Measurements from ENCODE around the gene AGPAT2.

Gene AGPAT2

DNA sequence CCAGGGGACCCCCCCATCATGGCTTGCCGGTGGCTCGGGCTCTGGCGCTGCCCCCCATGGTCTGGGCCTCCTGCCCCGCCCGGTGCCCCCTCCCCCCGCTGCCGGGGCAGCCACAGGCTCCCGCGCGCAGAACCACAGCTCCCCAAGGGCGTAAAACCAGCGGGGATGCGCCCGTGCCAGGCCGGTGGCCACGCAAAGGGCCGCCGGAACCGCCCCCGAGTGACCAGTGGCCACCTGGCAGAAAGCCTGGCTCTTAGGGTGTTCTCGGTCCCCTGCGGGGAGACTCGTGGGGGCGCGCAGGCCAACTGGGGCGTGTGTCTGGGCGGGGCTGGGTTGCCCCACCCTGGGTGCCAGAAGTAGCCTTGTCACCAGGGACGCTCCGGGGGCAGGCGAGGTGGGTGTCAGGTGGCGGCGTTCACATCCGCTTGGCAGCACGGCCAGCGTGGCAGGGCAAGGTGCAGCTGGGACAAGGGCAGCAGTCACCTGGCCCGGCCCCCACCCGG lies 515 bp upstream of the AGPAT2 start:
- no peak for DNase-seq

DNA sequence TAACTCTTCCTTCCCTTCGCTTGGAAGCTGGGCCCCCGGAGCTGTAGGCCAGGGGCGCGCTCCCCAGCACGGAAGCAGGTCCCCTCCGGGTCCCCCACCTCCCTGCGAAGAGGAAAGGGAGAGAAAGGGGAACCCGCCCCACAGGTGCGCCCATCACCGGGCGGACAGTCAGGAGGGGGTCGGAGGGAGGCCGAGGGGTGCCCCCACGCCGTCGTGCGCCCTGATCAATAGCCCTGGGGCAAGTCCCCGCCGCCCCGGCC lies 793 bp downstream of the AGPAT2 start:
- DNase-seq = no peak

DNA sequence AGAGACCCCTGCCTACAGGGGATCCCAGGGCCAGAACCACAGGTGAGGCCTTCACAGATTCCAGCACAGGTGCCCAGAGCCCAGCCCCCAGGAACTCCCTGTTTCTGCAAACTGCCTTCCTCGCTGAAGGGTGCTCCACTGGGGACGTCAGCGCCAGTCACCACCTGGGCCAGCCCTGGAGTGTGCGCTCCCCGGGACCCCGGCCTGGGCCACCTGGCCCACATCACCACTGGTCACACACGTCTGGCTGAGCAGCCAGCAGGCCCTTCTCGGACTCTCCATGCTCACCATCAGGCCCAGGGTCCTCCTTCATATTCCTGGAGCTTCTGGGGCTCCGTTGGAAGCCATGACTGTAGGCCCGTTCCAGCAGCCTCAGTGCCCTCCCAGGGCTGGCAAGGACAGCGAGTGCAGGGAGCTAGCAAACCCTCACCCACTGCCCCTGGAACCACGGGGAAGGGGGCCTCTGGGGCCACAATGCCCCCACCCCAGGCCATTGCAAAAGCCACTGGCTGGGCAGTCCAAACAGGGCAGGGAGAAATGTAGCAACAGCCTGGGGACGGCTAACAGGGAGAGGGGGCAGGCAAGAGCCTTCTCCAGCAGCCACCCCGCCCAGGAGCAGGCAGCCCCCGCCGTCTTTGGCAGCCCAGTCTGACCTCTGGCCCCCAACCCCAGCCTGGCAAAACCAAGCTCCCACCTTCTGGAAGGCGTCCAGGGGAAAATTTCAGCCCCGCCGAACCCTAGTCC lies 1.3 kb downstream of the AGPAT2 start:
- DNase-seq = no peak

DNA sequence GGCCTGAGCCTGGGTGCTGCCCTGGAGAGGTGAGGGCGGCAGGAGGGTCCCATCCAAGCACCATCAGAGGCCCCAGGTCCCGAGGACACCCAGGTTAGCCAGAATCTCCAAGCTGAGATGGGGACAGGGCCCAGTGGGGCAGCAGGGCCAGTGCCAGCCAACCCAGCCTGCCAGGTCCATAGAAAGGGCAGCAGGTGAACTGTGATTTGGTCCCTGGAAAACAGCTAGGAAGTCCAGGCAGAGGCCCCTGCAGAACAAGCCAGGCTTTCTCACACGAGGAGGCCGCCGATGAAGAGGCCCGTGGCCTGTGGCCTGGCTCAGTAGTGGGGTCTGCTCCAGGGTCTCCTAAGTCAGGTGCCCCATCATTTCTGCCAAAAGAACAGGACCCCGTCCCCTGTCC lies 2.0 kb downstream of the AGPAT2 start:
- no peak for DNase-seq

DNA sequence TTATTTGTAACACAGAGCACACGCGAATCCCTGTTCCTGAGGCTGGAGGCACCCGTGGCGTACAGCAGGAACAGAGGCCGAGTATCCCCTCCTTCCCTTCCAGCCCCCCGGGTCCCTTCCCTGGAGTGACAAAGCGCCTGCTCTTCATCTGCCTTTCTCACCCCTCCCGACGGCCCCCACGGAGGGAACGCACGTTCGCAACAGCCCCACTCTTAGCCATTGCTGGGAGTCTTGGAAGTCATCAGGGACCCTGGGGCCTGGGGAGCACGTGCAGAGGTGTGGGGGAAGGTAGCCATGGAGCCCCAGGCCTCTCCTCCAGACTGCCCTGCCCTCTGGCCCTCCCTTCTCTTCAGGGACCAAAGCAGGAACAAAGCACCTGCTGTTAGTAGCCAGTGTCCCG lies 2.5 kb downstream of the AGPAT2 start:
- no peak for DNase-seq

DNA sequence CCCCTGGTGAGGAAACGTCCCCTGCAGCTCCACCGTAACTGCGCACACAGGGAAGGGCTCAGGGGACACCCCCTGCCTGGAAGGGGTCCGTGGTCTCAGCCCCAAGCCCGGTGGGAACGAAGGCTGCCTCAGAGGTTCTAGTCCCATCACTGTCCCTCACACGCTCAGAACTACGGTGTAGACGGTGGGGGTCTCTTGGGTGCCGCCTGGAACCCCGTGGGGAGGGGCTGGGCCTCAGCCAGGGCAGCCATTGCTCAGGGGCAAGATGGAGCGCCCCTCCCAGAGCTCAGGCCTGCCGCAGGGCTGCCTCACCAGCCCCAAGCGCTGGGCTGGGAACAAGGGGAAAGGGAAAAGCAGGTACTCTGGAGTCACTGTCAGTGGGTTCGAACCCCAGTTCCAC lies 2.9 kb downstream of the AGPAT2 start:
- DNase-seq = no peak

DNA sequence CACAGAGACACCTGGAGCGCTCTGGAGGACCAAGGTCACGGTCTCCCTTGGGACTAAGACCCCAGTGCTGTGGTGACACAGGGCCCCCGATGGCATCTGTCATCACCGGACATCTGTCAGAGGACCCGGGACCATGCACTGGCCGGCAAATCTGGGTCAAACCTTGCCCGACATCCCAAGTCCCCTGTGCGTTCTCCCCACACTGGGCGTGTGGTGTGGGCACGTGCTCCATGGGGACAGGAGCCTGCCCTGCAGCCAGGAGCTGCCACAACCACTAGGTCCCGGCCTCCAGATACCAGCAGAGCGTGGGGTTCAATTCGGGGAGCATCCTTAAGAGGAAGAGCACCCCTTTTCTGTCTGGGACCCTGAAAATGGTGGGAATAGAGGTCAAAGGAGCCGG lies 3.5 kb downstream of the AGPAT2 start:
- no peak for DNase-seq

DNA sequence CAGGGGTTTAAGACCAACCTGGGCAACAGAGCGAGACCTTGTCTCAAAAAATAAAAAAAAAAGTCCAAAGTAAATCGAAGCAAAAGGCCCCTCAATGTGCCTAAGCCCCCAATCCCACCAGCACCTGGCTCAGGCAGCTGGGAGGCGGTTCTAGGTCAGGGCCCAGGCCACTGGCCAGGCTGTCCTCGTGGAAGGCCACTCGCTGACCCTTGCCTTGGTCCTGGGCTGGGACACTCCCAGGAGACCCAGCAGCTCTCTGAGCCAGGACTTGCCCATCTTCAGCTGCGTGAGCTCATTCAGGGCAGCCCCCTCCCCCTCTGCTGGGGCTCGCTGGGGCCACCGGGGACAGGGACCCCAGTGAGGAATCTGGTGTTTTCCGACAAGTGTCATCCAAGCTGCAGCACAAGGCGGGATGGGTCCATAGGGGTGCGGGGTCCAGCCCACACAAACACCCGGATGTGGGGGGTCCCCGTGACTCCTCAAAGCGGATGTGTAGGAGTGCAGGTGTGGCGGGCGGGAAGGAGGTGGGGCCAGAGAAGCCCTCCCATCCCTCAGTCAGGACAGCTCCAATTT lies 4.0 kb downstream of the AGPAT2 start:
- no peak for DNase-seq

DNA sequence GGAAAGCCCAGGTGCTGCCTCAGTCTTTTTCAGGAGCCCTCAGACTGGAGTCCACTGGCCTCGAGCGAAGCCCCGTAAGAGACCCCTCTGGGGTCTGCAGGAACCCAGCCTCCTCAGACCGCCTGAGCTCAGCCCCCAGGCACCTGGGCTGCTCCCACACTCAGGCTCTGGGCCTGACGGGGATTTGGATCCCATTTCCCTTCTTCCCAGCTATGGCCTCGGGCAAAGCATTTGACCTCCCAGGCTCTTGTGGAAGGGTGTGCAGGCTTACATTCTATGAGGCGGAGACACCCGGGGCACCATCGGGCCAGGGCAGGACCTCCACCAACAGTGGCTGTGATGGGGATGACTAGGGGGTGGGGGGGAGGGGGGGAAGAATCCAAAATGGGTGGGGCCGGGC lies 4.5 kb downstream of the AGPAT2 start:
- DNase-seq = no peak

DNA sequence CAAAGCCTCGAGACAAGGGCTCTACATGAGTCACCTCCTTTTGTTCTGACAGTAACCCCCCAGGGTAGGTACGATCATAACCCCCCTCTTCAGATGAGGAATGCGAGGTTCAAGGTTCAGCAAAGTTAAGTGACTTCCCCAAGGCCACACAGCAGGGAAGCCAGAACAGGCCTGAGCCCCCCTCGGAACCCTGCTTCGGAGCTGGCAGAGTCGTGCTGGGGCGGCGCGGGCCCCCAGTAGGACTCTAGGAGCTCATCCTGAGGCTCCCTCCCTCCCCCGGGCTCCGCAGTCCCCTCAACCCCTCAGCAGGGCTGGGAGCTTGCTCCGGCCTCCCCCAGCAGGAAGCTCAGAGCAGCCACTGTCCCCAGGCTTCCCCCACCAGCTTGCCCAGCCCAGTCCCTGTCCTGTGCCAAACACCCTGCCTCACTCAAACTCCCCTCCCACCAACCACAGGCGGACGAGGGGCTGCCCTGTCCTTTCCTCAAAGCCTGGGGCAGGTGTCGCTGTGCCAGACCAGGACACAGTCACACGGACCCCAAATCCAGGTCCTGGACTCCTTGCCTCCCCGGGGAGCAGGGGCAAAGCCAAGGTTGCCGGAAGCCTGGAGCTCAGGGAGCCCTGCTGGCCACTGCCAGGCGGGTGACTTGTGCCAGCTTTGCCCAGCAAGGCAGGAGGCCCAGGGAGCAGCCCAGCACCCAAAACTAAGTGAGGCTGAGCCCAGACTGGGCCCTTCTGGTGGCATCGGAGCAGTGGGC lies 5.1 kb downstream of the AGPAT2 start:
- DNase-seq = no peak

DNA sequence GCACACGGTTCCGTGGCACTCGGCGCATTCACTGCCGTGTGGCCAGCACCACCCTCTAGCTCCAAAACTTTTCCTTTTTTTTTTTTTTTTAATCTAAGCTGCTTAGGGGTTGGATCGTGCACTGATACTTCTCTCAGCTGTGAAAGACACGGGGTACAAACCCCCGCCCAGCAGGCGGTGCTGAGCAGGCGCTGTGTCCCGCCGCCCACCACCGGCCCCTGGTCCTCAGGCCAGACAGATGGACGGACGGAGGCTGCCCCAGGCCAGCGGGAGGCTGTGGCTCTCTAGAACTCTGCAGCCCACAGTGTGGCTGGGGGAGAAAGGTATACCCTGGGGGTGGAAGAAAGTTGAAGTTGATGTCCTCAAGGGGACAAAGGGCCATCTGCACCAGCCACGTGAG lies 6.2 kb downstream of the AGPAT2 start:
- DNase-seq = no peak

DNA sequence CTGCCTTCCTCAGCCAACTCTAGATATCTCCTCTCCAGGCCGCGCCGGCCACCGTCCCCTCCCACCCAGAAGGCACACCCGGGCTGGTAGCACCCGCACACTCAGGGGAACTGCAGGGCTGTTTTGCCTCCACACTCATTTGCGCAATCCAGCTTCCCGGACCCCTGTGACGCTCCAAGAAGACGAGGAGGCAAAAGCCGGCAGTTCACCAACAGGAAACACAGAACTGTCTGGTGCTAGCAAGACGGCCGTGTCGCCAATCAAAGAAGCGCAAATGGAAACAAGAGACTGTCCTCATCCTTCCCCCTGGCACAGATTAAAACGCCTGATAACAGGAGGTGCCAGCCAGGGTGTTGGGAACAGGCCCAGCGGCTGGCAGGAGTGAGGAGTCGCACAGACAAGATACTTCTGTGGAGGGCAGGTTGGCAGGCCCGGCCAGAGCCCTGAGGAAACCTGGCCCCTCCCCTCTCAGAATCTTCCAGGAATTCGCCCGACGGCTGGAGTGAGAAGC lies 7.8 kb downstream of the AGPAT2 start:
- DNase-seq = no peak

DNA sequence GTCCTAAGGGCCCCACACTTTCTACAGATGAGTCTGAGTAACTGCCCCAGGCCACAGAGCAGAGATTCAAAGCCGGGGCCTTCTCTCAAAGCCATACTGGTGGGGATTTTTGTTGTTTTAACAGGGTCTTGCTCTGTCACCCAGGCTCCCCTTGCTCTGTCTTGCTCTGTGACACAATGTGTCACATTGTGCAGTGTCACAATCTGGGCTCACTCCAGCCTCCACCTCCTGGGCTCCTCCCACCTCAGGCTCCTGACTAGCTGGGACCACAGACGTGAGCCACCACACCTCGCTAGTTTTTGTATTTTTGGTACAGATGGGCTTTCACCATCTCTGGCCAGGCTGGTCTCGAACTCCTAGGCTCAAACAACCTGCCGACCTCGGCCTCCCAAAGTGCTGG lies 8.6 kb downstream of the AGPAT2 start:
- no peak for DNase-seq

DNA sequence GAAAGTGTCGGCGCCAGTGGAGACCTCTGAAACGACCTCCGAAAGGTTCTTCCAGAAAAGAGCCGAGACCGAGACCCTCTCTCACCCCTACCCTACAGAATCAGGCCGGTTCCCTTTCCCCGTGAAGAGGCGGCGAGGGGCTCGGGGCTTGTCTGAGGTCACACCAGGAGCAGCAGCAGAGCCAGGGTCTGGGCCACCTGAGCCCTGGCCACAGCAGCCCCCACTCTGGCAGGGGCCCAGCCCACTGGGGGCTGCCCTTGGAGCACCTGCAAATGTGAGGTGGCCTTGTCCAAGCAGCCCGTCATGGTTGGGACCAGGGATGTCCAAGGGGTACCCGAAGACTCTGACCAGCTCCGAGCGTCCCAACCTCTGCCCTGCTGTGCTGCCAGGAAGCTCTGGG lies 9.2 kb downstream of the AGPAT2 start:
- no peak for DNase-seq

DNA sequence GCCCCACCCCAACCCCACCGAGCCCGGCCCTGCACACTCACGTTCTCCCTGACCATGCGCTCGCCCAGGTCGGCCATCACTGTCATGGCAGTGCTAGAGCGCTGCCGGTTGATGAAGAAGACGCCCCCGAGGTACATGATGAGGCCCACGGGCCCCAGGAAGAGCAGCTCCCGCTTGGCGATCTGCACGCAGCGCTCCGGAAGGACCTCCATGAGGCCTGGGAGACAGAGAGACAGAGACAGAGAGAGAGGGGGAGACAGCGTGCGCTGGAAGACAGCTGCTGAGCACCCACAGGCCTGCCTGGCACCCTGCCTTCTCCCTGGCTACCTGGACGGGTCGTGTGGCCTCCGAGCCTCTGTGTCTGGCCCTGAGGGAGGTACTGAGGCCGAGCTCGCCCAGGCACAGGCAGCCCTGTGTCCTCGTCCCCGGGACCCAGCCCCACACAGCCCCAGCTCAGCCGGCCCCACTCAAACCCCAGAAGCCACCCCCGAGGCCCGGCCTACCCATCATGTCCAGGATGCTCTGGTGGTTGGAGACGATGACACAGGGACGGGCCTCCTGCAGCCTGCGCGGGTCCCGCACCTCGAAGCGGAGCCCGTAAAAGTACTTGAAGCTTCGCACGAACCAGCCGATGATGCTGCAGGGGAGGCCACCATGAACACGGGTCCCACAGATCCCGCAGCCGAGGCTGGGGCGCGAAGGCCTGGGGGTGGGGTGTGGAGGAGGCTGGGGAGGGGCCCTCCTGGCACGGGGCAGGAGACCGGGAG lies 10.2 kb downstream of the AGPAT2 start:
- DNase-seq = no peak

DNA sequence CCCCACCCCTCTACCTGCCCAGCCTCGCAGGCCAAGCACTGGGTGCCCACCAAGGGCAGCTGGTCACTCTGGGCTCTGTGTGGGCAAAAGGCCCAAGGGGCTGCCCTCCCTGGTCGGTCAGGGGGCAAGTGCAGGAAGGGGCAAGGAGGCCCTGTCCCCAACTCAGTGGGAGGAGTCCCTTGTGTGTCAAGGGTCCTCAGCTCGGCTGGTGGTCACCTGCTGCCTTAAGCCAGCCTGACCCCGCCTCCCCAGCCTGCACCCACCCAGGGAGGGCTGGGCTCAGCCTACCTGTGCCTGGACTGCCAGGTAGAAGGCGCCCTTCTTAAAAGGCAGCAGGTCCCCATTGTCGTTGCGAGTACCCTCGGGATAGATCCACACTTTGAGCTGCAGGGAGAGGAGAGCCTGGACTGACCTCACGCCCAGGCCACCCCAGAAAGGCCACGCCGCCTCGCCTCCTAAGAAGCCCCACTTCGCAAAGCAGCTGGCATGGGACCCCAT lies 10.9 kb downstream of the AGPAT2 start:
- no peak for DNase-seq

DNA sequence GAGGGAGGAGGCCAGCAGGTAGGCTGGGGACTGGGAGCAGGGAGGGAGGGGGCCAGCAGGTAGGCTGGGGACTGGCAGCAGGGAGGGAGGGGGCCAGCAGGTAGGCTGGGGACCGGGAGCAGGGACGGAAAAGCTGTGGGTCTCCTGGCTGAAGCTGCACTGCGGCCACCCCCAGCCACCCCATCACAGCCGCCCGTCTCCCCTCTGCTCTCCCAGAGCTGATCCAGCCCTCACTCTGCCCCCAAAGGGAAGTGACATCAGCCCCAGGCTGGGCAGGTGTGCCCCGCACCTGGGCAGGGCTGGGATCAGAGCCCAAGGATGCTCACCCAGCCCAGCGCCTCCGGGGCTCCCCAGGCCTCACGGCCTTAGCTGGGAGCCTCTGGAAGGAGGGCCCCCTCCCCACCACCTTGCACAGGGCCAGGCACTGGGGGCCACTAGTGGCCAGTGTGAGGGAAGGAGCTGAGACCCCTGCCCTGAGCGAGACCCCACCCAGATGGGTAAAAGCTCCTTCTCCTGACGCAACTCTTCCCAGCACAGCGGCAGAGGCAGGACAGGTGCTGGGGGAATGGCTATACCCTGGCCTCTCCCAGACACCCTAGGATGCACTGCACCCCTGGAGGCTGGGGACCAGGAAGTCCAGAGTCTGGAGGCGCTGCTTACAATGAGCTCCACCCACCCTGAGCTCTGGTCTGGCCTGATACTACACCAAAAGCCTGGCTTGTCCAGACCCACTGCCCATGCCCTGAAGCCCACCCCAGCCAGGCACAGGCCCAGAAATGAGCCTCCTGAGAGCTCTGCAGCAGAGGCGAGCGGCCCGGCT lies 11.6 kb downstream of the AGPAT2 start:
- no peak for DNase-seq

DNA sequence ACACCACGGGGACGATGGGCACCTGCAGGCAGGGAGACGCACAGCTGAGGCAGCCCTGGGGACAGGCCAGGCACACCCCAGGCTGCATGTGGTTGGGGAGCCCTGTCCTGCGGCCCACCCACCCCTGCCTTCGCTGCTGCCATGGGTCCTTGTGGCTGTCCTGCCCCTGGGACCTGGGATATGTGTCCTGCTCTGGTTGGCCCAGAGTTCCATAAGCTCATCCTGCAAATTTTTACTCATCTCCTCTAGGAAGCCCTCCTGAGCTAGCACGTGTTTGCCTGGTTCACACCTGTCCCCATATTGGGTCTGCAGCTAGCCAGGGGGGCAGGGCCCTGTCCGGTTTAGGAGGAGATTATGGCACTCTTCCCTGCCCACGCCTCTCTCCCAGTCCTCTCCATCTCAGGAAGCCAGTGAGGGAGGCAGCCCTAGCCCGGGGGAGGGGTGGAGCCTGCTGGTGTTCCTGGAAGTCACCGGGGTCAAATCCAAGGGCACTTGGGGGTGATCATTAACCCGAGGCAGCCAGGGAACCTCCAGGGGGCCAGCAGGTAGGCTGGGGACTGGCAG lies 12.4 kb downstream of the AGPAT2 start:
- no peak for DNase-seq

DNA sequence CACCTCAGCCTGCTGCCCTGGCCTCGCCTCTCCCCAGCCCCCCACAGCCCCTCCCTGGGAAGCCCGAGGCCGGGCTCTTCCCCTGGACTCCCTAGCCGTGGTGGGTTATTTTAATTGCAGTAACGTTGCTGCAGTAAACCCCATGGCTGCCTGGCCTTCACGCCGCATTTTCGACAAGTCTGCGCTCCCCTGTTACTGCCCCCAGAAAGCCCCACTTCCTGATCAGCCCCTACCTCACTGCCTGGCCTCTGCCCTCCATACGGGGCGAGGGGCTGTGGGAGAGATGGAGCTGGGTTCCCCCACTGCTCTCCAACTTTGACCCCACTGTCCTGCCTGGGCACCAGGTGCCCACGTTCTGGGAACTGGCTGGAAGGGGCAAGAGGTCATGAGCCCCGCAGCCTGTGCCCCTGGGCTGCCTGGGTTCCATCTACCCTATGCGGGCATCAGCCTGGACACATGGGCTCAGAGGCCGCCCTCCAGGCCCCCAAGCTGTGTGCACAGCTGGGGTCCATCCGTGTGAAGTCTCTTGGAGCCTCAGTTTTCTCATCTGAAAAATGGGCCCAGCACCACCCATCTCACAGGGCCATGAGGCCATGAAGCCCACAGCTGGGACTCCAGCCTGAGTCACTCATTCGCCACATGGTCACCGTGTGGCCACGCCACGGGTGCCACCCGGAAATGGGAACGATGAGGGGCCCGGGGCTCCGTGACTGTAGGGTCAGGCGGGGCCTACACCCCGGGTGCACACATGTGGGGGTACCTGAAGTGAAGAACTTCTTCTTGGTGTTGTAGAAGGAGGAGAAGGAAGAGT lies 13.1 kb downstream of the AGPAT2 start:
- no peak for DNase-seq

DNA sequence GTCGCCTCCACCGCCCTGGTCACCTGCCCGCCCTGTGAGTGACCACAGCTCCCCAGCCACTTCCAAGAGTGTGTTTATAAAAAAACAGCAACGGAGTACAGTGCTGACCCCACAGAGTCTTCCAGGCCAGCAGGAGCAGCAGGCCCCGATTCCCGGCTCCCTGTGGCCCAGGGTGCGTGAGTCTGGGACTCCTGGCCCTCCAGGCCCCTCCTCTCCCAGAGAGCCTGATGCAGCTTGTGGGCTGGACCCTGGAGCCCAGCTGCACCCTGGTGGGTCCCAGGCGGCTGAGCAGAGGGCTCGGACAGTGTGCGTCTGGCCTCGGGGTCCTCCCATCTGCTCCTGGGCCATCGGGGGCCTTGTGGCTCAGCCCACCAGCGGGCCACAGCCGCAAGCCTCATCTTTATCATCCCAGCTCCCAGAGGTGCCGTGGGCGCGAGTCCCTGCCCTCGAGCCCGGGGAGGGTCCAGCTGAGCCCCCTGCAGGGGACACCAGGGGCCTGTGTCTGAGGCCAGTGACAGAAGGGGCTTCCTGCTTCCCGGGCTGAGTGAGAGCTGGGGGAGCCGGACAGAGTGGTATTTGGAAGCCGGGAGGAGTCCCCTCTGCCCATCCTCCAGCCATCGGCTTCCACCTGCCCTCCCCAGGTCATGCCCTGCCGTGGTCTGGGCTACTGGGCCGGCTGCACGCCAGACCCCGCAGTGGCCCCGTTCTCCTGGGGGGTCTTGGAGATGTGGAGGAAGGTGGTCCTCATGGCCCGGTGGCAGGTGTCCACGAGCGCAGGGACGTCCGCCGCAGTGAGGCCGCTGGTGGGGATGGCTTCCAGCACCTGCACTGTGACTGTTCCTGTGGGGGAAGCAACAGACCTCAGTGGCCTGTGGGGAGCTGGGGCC lies 13.9 kb downstream of the AGPAT2 start:
- no peak for DNase-seq

All from fibroblast of skin of back (primary cell).